ENCODE results near the gene ROR2. TPM values are rescaled to one million over a fixed set of nuclear protein-coding genes. Genes with fewer than 3 reads are reported as not detected.
"Not testable (repeated sequence)": the region's sequence is repeated elsewhere in the genome, so short reads cannot be mapped to it uniquely, and the experiment has no call there.

The ROR2 gene
- total RNA-seq, 2 experiments from 2014 or later = 0.08 to 0.14 TPM

DNA sequence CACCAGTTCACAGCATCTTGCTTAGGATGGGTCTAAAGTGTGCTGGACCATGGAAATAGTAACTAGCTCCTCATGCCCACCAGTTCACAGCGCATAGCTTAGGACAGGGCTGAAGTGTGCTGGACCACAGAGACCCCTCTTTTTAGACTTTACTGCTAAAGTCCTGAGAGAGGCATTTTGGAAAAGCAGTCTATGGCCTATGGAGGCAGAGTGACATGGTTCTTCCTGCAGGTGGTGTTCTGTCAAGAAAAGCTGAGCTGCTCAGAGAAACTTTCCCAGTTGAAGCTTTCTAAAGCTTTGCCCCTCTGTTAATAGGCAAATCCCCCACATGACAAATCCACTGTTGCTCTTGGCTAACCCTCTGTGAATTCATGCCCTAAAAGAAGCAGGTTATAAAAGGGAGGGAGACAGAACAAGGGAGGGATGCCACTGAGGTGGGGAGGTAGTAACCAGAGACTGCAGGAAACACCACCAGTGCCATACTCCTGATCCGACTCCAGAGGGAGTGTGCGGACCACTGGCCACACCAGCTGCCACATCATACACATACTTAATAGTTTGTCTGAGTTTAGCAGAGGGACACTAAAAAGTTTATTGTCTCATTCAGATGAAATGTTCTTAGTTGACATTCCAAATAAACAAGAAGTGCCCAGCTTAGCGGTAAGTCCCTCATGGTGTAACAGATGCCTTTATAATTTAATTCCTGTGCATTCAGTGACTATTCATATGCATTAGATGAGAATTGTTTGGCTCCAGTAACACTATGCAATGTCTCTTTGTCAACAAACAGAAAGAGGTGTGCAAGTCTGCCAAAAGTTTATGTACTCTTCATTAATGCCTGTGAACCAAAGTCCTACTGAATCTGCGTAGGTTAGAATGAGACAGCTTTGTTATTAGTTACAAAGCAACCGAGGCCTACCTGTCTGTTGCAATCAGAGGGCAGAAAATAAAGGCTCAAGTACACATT, 290.2 kb downstream of the ROR2 start:
- Mint-ChIP-seq H3K27ac (no peak overlapping the region), H3K27me3 (peaks cover 10% of the 10 kb centered on the region), H3K4me1 (no peaks in the 10 kb centered on the region), H3K9me3 (no peaks in the 10 kb centered on the region), H3K36me3 (no peaks in the 10 kb centered on the region), H3K4me3 (no peak overlapping the region)
- no peak for ATAC-seq (ENCODE audit: low read depth)
- no peak for DNase-seq
- POLR2A ChIA-PET = no interaction called here

DNA sequence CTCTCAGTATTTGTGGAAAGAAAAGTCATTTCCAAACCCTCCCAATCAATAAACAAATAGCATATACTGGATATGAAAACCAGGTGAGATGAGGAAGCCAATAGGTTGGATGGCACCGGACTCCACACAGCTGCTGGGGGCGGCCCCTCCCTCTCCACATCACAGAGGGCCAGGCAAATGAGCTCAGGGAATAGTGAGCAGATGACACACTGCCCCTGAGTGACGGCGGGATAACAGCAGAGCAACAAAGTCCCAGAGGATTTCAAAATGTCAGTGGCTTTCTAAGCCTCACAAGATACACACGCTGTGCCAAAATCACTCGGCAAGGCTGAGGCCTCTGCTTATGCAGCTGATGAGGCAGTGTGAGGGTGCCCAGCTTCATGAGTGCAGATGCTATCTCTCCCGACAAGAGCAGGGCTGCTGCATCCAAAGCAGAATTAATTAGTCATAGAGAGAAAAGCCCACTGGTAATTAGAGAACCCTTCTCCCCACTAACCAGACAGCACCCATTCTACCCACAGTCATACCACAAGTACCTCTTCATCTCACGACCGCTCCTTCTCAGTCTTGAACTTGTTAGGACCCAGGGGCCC, 291.4 kb downstream of the ROR2 start:
- POLR2A ChIA-PET = no interaction called here
- no peak for ATAC-seq (ENCODE audit: low read depth)
- no peak for DNase-seq
- Mint-ChIP-seq H3K9me3 (no peaks in the 10 kb centered on the region), H3K4me1 (no peaks in the 10 kb centered on the region), H3K4me3 (no peak overlapping the region), H3K27me3 (peaks cover 14% of the 10 kb centered on the region), H3K36me3 (no peaks in the 10 kb centered on the region), H3K27ac (no peak overlapping the region)

DNA sequence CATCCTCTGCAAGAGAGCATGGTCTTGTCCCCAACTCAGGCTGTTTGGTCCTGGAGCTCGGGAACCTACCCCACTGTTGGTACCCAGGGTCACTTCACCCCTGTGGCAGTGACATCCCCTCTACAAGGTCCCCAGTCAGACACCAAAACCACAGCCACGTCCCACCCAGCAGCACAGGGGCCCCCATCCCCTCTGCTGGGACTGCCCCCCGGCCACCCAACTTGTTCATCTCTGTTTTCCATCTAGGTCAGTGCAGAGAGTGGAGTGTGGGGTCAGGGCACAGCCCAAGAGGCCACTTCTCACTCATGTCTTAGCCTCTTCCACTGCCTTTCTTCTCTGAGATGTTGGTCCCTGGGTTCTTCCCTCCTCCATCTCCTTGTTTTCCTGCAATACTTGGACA, 292.5 kb downstream of the ROR2 start:
- no peak for DNase-seq
- Mint-ChIP-seq H3K9me3 (no peaks in the 10 kb centered on the region), H3K4me1 (no peaks in the 10 kb centered on the region), H3K27ac (no peak overlapping the region), H3K36me3 (no peaks in the 10 kb centered on the region), H3K4me3 (no peak overlapping the region), H3K27me3 (peaks cover 20% of the 10 kb centered on the region)
- POLR2A ChIA-PET = no interaction called here
- ATAC-seq (ENCODE audit: low read depth) = no peak

DNA sequence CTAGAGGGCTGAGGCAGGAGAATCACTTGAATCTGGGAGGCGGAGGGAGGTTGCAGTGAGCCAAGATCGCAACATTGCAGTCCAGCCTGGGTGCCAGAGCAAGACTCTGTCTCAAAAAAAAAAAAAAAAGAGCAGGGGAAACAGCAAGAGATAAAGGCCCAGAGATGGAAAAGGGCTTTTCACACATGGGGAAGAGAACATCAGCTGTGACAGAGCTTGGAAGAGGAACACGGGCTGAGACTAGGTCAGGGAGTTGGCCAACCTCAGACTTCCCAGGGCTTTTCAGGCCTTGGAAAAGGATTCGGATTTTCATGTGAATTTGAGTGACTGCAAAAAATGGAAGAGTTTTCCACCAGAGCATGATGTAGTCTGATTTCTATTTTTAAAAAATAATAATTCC, 294.4 kb downstream of the ROR2 start:
- DNase-seq (no peak), ATAC-seq (ENCODE audit: low read depth) (no peak)
- peaks cover 27% of the 10 kb centered on the region for H3K27me3 Mint-ChIP-seq
- no peak overlapping the region for H3K27ac Mint-ChIP-seq
- no peak overlapping the region for H3K4me3 Mint-ChIP-seq
- no peaks in the 10 kb centered on the region for H3K4me1 Mint-ChIP-seq
- POLR2A ChIA-PET = no interaction called here
- no peaks in the 10 kb centered on the region for H3K9me3 Mint-ChIP-seq
- H3K36me3 Mint-ChIP-seq = no peaks in the 10 kb centered on the region

DNA sequence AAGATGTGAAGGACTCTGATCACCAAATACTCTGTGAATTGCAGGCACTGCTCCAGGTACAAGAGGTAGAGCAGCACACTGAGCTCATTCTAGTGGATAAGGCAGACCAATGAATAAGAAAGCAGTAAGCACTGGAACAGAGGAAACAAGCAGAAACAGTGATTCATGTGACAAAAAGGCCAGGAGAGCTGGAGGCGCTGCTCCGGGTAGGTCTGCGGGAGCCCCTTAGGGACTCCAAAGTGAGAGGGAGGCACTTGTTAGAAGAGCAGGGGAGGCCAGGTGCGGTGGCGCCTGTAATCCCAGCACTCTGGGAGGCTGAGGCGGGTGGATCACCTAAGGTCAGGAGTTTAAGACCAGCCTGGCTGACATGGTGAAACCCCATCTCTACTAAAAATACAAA, 294.8 kb downstream of the ROR2 start:
- ATAC-seq (ENCODE audit: low read depth) = no peak
- no peaks in the 10 kb centered on the region for H3K36me3 Mint-ChIP-seq
- no peak overlapping the region for H3K27ac Mint-ChIP-seq
- H3K4me1 Mint-ChIP-seq = no peaks in the 10 kb centered on the region
- no peaks in the 10 kb centered on the region for H3K9me3 Mint-ChIP-seq
- DNase-seq = no peak
- POLR2A ChIA-PET = no interaction called here
- H3K4me3 Mint-ChIP-seq = no peak overlapping the region
- peaks cover 30% of the 10 kb centered on the region for H3K27me3 Mint-ChIP-seq

DNA sequence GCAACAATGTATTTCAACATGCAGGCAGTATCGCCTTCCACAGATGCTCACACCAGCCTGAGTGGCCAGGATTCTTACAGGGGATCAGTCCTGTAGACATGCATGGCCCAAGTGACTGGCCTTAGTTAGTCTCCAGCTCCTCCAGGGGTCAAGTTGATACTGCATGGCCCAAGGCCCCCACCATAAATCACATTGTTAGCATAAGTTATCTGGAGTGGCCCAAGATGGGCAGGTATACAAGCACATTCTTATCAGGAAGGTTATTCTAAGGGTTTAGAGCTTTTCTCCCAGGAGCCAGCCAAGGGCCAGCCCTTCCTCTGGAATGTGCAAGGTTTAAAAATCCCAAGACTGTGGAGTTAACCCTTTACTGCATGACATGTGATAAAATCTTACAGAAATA, 295.5 kb downstream of the ROR2 start:
- ATAC-seq (ENCODE audit: low read depth) (no peak), DNase-seq (no peak)
- Mint-ChIP-seq H3K36me3 (no peaks in the 10 kb centered on the region), H3K4me3 (no peak overlapping the region), H3K9me3 (no peaks in the 10 kb centered on the region), H3K27me3 (peaks cover 35% of the 10 kb centered on the region), H3K27ac (no peak overlapping the region), H3K4me1 (no peaks in the 10 kb centered on the region)
- POLR2A ChIA-PET = no interaction called here

DNA sequence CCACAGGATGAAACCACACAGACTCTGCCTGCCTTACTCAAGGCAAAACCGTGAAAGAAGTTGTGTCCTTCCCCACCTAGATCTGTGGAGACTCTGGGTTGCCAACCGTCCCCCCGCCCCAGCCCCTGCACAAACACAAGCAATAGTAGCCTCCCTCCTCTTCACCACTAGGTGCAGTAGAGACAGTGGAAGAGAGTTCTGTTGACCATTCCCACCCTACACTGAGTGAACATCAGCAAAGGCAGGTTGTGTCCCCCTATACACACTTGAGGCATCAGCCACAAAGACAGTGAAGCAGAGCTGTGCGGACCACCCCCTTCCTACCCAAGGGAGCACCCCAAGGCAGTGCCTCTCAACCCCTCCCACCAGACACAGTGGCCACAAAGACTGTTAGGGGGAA, 302.7 kb downstream of the ROR2 start:
- ATAC-seq (ENCODE audit: low read depth) (no peak), DNase-seq (no peak)
- H3K27ac Mint-ChIP-seq = no peak overlapping the region
- no peaks in the 10 kb centered on the region for H3K36me3 Mint-ChIP-seq
- H3K4me3 Mint-ChIP-seq = no peak overlapping the region
- POLR2A ChIA-PET = no interaction called here
- H3K9me3 Mint-ChIP-seq = no peaks in the 10 kb centered on the region
- H3K4me1 Mint-ChIP-seq = peaks cover 3% of the 10 kb centered on the region
- peaks cover 27% of the 10 kb centered on the region for H3K27me3 Mint-ChIP-seq

DNA sequence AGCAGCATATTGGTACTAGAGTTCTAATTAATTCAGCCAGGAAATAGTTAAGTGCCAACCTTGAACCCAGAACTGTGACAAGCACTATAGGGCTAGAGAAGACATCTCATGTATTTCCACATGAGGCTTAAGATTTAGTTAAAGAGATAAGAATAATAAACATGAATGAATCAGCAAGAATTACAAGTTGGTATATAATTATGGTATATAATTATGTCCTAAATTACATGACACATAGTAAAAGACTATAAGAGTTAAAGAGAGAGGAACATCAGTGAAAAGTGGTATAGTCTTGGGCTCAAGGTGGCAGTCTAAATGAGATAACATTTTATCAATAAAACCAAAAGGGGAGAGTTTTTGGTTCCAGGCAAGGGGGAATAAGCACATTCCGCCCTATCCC, 303.3 kb downstream of the ROR2 start:
- H3K4me3 Mint-ChIP-seq = no peak overlapping the region
- no peak overlapping the region for H3K27ac Mint-ChIP-seq
- H3K36me3 Mint-ChIP-seq = no peaks in the 10 kb centered on the region
- POLR2A ChIA-PET = no interaction called here
- peaks cover 27% of the 10 kb centered on the region for H3K27me3 Mint-ChIP-seq
- H3K4me1 Mint-ChIP-seq = peaks cover 3% of the 10 kb centered on the region
- DNase-seq = no peak
- ATAC-seq (ENCODE audit: low read depth) = no peak
- H3K9me3 Mint-ChIP-seq = no peaks in the 10 kb centered on the region

DNA sequence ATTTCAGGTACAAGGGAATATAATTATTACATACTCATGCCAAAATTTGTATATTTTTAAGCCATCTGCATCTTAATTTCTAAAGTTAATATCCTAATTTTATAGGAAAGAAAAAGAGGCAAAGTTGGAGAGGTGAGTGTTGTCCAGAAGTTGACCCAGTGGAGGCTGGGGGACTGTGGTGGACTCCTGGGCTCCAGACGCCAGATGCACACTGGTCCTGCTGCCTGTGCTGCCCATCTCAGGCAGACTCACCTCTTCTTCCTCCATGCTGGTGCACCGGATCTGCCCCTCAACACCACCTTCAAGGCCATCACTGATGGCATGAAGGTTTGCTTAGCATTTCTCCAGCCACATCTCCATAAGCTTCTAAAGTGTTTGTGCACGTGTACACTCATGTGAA, 305.6 kb downstream of the ROR2 start:
- H3K36me3 Mint-ChIP-seq = no peaks in the 10 kb centered on the region
- no peak overlapping the region for H3K27ac Mint-ChIP-seq
- H3K4me1 Mint-ChIP-seq = peaks cover 3% of the 10 kb centered on the region
- H3K4me3 Mint-ChIP-seq = no peak overlapping the region
- H3K27me3 Mint-ChIP-seq = peaks cover 14% of the 10 kb centered on the region
- ATAC-seq (ENCODE audit: low read depth) = no peak
- POLR2A ChIA-PET = no interaction called here
- H3K9me3 Mint-ChIP-seq = no peaks in the 10 kb centered on the region
- DNase-seq = no peak

DNA sequence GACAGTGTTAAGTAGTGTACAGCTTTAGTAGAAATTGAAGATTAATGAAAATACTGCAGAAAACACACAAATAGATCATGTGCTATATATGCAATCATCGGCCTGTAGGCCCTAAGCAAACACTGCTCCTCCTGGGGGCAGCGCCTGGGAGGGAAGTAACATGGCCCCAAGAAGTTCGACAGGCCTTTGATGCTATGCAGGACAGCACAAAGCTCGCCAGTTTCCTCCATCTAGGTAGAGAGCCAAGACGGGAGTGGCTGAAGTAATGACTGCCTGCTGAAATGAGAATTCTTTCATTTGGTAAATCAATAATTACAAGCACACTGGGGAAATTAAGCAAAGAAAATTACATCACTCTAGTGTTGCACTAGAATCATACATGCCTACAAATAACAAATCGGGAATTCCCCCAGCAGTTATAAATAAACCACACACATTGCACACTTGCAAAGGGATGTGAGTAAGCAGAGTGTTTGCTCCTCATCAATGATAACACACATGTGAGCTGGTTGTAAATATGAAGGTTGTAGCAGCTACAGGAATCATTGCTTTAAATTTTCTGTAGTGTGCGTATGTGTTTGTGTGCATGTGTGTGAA, 306.4 kb downstream of the ROR2 start:
- POLR2A ChIA-PET = no interaction called here
- ATAC-seq (ENCODE audit: low read depth) (no peak), DNase-seq (no peak)
- H3K4me1 Mint-ChIP-seq = peaks cover 3% of the 10 kb centered on the region
- no peaks in the 10 kb centered on the region for H3K9me3 Mint-ChIP-seq
- no peaks in the 10 kb centered on the region for H3K36me3 Mint-ChIP-seq
- no peak overlapping the region for H3K4me3 Mint-ChIP-seq
- H3K27me3 Mint-ChIP-seq = peaks cover 9% of the 10 kb centered on the region
- no peak overlapping the region for H3K27ac Mint-ChIP-seq

DNA sequence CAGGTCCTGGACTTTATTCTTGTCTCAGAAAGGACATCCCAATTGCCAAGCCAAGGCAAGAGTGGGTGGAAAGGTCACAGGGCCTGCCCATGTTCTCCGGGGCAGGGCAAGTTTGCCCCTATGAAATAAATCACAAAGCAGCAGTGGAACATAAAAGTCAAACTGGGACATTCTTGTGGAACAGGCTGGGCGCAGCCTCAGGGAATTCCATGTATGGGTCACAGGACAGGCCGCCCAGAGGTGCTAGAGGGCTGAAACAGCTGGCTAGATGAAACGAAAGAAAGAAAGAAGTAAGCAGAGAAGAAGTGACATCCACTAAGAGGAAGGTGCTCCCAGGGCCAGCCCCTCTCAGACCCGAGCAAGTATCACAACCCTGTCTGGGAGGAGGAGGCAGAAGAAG, 307.3 kb downstream of the ROR2 start:
- ATAC-seq (ENCODE audit: low read depth) (no peak), DNase-seq (no peak)
- Mint-ChIP-seq H3K9me3 (no peaks in the 10 kb centered on the region), H3K4me1 (peaks cover 3% of the 10 kb centered on the region), H3K36me3 (no peaks in the 10 kb centered on the region), H3K27ac (no peak overlapping the region), H3K4me3 (no peak overlapping the region), H3K27me3 (peaks cover 11% of the 10 kb centered on the region)
- POLR2A ChIA-PET = no interaction called here

DNA sequence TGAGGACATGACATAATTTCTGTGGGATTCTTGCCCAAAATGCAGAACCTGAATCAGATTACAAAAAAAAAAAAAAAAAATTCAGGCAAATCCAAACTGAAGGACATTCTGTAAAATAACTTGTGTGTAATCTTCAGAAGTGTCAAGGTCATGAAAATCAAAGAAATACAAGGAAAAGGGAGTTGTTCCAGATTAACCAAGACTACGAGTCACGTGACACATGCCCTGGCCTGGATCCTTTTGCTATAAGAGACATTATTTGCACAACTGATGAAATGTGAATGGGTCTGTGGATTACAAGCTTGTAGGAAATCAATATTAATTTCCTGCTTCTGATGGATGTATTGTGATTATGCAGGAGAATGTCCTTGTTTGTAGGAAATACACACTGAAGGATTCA, 309.6 kb downstream of the ROR2 start:
- DNase-seq (no peak), ATAC-seq (ENCODE audit: low read depth) (no peak)
- Mint-ChIP-seq H3K4me3 (no peak overlapping the region), H3K9me3 (no peaks in the 10 kb centered on the region), H3K27ac (no peak overlapping the region), H3K4me1 (peaks cover 3% of the 10 kb centered on the region), H3K27me3 (peaks cover 8% of the 10 kb centered on the region), H3K36me3 (no peaks in the 10 kb centered on the region)
- POLR2A ChIA-PET = no interaction called here

DNA sequence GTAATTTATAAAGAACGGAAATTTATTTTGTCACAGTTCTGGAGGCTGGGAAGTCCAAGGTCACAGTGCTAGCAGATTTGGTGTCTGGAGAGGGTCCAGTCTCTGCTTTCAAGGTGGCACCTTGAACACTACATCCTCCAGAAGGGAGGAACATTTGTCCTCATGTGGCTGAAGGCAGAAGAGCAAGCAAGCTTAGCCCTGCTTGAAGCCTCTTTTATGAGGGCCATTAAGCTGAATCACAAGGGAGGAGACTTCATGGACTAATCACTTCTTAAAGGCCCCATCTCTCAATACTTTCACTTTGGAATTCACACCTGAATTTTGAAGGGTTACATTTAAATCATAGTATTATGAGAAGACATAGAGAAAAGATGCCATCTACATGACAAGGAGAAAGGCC, 311.0 kb downstream of the ROR2 start:
- Mint-ChIP-seq H3K4me1 (peaks cover 2% of the 10 kb centered on the region), H3K9me3 (no peaks in the 10 kb centered on the region), H3K27ac (no peak overlapping the region), H3K4me3 (no peak overlapping the region), H3K36me3 (no peaks in the 10 kb centered on the region), H3K27me3 (peaks cover 8% of the 10 kb centered on the region)
- ATAC-seq (ENCODE audit: low read depth) (no peak), DNase-seq (no peak)
- POLR2A ChIA-PET = no interaction called here

DNA sequence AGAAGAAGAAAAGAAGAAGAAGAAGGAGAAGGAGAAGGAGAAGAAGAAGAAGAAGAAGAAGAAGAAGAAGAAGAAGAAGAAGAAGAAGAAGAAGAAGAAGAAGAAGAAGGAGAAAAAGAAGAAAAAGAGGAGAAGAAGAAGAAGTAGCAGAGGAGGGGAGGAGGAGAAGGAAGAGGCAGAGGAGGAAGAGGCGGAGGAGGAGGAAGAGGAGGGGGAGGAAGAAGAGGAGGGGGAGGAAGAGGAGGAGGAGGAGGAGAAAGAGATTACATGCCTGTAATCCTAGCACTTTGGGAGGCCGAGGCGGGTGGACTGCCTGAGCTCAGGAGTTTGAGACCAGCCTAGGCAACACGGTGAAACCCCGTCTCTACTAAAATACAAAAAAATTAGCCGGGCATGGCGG, 315.2 kb downstream of the ROR2 start:
- not testable (repeated sequence) for H3K9me3 Mint-ChIP-seq; H3K36me3 Mint-ChIP-seq; H3K27ac Mint-ChIP-seq; H3K4me1 Mint-ChIP-seq; ATAC-seq (ENCODE audit: low read depth); H3K4me3 Mint-ChIP-seq; DNase-seq
- POLR2A ChIA-PET = interaction anchor here (0.8 kb wide), 1 partner anchor 342 kb away, joined by 5 read pairs; no protein-coding TSS in a partner anchor
- peaks cover 18% of the 10 kb centered on the region for H3K27me3 Mint-ChIP-seq

Measured in activated naive CD8-positive, alpha-beta T cell treated with anti-CD3 and anti-CD28 coated beads, Interleukin-2, amount 10 ng/mL, durations not matched to agents 7 days and 5 days (primary cell).